HG02571 (cell line): Measurements from ENCODE around the gene FOXL3.
"Not testable (repeated sequence)": the region's sequence is repeated elsewhere in the genome, so short reads cannot be mapped to it uniquely, and the experiment has no call there.

ENCODE experiments used
- ATAC-seq: cut with Tn5 transposase; IDR thresholded peaks from one replicate; pipeline ENCODE4 v1.9.1; 2021; ENCODE audit warnings: mild to moderate bottlenecking, moderate library complexity; ENCODE audit not compliant: unreplicated experiment

Gene FOXL3

DNA sequence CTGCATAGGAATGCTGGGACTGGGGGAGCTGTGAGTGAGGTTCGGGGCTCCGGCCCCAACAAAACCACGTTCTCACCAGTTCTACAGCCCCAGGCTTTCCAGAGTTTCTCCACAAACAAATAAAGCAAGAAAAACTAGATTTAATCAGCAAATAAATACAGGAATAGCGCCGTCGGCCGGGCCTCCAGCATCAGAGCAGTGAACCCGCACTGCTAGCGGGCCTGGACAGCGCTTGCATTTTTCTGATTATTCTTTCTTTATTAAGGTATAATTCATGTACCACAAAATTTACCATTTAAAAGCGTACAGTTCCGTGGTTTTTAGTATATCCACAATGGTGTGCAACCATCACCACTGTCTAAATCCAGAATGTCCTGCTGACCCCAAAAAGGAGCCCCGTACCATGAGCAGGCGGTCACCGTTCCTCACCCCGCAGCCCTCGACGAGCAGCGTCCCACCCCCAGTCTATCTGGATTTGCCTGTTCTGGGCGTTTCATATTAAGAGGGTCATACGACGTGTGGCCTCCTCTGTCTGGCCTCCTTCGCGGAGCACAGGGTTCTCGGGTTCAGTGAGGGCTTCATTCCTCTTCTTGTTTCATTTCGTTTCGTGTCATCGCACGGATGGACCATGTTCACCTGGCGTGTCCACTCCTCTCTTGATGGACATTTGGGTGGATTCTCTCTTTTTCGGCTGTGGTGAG, 35.5 kb upstream of the FOXL3 start:
- ATAC-seq = no peak

DNA sequence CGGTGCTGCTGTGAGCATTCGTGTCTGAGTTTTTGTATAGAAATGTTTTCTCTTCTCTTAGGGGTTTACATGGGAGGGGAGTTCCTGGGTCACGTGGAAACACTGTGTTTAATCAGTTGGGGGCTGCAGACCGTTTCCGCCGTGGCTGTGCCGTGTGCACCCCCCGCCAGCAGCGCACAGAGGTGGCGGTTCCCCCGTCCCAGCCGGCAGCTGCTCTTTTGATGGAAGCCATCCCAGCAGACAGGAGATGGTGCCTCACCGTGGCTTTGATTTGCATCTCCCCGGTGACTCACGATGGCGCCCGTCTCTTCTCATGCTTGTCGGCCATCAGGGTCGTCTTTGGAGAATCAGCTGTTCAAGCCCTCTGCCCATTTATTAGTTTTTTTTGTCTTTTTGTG, 34.9 kb upstream of the FOXL3 start:
- no peak for ATAC-seq

DNA sequence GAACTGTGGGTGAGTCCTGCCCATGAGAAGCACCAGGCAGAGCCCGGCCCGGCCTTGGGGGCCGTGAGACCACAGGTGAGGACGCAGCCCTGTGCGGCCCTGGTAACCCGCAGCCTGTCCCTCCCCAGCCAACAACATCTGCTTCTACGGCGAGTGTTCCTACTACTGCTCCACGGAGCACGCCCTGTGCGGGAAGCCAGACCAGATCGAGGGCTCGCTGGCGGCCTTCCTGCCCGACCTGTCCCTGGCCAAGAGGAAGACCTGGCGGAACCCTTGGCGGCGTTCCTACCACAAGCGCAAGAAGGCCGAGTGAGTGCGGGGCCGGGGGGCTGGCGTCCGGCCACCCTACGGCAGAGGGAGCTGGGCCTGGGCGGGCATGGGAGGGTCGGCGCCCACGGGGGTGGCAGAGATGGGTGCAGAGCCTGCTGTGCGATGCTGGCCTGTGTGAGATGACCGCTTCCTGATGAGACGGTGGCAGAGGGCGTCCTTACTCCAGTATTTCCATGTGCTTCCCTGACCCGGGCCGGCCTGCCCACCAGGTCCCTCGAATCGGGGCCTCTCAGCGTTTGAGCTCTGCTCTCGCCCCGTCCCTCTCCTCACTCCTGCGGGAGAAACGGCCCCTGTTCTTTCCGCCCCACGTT, 34.1 kb upstream of the FOXL3 start:
- no peak for ATAC-seq

DNA sequence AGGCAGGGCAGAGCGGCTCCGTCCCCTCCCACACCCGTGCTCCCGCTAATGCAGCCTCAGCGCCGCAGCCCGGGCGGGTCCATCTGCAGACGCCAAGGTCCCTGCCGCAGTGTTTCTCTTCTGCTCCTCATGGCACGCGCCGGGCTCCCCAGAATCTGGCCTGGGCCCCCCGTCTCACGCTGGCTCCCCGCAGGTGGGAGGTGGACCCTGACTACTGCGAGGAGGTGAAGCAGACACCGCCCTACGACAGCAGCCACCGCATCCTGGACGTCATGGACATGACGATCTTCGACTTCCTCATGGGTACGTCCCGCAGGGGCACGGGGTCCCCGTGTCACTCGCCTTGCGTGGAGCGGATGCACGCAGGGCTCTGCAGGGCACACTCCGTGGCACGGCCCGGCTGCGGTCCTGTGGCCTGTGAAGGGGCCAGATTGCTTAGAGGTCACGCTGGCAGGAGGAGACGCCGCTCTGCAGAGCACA, 33.5 kb upstream of the FOXL3 start:
- ATAC-seq = no peak

DNA sequence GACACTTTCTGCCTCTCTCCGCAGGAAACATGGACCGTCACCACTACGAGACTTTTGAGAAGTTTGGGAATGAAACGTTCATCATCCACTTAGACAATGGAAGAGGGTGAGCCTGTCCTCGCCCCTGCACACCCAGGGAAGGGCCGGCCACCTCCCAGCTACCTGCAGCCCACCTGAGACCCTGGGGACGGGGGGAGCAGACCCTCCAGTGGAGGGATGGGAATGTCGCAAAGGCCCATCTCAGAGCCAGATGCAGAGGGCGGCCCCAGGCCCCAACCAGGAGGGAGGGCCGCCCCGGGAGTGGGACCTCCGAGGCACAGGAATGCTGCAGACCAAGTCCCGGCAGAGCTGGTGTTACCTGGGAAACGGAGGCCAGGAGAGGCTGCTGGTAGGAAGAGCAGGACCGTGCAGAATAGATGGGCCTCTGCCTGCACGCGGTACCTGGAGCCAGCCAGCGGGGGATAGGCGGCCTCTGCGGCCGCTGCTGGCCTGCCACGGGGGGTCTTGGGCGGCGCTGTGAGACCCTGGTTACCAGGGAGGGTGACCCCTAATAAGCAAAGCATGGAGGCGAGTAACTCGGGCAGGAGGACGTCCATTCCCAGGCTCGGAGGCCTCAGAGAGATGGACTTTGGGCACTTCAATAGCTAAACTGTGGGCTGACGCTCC, 32.9 kb upstream of the FOXL3 start:
- ATAC-seq = no peak

DNA sequence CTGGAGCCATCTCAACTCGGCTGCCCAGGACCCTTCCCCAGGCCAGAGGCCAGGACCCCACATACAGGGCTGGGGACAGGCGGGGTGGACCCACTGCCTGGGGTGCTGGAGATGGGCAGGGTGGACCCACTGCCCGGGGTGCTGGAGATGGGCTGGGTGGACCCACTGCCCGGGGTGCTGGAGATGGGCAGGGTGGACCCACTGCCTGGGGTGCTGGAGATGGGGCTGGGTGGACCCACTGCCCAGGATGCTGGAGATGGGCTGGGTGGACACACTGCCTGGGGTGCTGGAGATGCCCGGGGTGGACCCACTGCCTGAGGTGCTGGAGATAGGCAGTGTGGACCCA, 32.4 kb upstream of the FOXL3 start:
- no peak for ATAC-seq

DNA sequence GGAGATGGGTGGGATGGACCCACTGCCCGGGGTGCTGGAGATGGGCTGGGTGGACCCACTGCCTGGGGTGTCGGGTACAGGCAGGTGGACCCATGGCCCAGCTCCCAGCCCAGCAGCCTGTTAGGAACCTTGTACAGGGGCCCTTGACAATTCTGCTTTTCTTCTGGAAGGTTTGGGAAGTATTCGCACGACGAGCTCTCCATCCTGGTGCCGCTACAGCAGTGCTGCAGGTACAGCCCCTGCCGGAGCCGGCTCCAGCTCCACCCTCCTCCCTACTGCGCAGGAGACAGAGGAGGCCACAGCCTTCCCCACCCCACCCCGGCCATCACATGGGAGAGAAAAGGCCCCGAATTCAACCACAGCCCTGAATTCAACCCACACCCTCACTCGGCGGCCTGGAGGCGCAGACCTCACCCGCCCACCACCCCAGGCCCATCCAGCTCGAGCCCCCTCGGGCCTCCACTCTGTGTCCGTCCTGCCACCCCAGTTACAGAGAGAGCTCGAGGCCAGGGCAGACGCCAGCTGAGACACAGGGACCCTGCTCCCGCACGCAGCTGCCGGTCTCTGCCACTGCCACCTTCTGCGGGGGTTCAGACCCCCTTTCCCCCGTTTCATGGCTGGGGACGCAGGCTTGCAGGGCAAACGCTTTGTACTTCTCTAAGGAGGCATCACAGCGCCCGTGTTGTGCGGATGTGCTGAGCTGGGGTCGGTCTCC, 31.3 kb upstream of the FOXL3 start:
- ATAC-seq = no peak

DNA sequence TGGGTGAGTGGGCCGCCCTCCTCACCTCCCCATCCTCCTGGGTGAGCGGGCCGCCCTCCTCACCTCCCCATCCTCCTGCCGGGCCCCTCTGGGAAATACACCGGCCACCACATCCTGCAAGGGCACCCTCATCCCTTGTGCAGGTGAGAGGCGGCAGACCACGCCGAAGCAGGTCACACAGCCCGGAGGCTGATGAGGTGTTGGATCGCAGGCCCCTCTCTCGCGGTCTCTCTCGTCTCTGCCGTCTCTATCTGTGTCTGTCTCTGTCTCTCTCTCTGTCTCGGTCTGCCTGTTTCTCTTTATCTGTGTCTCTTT, 30.8 kb upstream of the FOXL3 start:
- ATAC-seq = no peak

DNA sequence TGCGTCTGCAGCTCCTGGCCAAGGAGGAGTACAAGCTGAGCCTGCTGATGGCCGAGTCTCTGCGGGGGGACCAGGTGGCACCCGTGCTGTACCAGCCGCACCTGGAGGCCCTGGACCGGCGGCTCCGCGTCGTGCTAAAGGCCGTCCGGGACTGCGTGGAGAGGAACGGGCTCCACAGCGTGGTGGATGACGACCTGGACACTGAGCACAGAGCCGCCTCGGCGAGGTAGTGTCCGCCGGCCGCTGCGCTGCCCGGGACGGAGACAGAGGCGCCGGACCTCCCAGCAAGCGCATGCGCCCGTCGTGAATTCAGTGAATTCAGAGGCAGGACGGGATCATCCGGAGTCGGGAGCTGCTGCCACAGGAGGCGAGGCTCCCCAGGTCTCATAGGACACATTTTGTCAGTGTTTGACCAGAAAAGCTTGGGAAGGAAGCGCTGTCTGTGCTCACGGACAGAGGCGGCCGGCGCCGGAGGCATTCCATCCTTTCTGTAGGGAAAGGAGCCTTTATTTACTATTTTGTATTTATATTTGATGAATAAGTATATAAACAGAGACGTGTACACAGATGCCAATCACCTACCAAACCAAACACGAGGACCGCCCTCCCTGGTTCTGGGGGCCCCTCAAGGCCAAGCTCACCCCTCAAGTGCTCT, 30.1 kb upstream of the FOXL3 start:
- ATAC-seq = no peak

DNA sequence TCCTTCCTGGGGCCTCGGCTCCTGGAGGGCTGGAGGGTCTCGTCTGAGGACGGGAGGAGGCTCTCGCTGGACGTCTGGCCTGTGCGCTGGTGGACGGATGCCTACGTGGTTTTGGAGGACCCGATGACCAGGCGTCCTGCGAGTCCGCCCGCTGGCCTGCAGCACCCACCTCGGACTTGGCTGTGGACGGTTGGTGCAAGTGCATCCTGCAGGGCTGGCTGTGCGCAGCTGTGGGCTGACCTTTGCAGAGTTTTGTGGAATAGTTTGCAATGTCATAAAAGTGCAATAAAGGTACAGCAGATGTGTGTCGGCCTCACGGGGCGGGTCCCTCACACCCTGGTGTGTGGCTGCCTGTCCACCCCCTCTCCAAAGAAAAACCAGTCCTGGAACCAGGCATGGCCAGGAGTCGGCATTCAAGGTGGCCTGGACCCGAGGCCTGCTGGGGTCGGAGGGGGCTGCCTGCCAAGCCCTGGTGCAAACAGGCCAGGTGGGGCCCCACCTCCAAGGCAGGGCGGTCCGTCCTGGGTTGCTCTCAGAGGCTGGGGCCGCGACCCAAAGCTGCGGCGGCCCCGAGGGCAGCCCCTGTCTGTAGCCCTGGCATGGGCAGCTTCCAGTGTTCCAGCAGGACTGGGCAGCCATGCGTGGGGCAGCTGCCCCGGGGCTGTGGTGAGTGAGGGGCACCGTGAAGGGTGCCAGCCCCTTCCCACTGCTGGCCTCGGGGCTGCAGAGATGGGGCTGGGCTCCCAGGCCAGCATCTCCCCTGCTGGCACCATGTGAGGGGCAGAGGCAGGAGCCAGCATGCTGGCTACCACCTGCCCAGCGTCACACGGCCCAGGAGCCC, 29.3 kb upstream of the FOXL3 start:
- ATAC-seq = no peak

DNA sequence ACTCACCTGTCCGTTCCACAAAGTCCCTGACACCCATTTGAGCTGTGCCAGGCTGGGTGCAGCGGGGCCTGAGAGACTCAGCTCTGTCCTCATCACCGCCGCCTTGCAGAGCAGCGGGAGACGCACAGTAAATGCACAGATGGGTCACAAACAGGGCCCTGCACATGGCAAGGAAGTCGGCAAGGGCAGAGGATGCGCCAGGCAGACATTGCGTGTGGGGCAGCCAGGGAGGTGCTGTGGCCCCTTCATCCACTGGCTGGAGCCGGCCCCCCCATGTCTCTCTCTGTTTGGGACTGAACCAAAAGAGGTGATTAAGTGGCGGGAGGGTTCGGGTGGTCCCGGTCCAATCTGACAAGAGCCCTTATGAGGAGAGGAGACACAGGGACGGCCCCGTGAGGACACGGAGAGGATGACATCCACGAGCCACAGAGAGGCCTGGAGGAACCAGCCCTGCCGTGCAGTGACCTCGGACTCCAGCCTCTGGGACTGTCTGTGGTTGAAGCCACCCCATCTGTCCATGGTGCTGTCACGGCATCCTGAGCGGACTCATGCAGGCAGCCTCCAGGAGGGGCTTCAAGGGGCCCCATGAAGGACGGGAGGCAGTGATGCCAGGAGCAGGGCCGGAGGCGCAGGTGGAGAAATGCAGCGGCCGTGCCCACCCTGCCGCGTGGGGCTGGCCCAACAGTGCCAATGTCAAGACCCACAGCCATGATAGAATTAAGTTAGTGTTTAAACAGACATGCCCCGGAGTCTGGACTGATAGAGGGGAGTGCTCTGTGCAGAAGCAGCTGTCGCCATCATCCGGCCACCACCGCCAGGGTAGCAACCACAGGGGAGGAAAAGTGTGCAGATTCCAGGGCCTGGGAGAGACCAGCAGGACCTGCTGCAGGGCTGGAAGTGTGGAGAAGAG, 28.4 kb upstream of the FOXL3 start:
- no peak for ATAC-seq

DNA sequence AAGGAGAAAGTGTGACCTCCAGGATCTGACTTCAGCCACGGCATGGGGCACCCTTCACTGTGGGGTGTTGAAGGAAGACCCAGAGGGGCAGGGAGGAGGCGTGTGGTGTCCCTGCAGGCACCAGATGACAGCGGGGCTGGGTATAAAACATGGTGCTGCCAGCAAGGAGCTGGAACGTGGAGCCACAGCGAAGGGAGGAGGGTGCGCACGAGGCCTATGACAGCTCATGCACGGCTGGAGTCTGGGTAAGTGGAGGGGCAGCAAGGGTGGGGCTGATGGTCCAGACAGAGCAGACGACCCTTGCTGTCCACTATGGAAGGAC, 27.8 kb upstream of the FOXL3 start:
- no peak for ATAC-seq

DNA sequence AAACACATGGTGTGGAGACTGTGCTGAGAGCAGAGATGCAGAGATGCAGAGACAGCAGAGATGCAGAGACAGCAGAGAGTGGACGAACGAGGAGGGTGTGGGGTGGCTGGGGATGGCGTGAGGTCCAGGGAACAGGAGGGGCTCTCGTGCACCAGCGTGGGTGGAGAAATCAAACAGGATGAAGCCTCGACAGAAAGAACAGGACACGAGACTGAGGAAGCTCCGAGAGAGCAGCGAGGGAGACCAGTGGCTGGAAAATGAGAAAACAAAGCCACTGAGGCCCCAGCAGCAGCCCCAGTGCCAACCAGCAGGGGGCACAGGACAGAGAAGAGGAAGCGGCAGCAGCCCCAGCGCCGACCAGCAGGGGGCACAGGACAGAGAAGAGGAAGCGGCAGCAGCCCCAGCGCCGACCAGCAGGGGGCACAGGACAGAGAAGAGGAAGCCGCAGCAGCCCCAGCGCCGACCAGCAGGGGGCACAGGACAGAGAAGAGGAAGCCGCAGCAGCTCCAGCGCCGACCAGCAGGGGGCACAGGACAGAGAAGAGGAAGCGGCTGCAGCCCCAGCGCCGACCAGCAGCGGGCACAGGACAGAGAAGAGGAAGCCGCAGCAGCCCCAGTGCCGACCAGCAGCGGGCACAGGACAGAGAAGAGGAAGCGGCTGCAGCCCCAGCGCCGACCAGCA, 27.2 kb upstream of the FOXL3 start:
- not testable (repeated sequence) for ATAC-seq

DNA sequence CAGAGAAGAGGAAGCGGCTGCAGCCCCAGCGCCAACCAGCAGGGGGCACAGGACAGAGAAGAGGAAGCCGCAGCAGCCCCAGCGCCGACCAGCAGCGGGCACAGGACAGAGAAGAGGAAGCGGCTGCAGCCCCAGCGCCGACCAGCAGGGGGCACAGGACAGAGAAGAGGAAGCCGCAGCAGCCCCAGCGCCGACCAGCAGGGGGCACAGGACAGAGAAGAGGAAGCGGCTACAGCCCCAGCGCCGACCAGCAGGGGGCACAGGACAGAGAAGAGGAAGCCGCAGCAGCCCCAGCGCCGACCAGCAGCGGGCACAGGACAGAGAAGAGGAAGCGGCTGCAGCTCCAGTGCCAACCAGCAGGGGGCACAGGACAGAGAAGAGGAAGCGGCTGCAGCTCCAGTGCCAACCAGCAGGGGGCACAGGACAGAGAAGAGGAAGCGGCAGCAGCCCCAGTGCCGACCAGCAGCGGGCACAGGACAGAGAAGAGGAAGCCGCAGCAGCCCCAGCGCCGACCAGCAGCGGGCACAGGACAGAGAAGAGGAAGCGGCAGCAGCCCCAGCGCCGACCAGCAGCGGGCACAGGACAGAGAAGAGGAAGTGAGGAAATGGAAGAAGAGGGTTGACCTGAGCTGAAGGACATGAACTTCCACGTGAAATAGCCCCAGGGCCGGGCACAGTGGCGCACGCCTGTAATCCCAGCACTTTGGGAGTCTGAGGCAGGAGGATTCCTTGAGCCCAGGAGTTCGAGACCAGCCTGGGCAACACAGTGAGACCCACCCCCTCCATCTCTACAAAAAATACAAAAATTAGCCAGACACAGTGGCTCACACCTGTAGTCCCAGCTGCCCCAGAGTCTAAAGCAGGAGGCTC, 26.3 kb upstream of the FOXL3 start:
- ATAC-seq = not testable (repeated sequence)

DNA sequence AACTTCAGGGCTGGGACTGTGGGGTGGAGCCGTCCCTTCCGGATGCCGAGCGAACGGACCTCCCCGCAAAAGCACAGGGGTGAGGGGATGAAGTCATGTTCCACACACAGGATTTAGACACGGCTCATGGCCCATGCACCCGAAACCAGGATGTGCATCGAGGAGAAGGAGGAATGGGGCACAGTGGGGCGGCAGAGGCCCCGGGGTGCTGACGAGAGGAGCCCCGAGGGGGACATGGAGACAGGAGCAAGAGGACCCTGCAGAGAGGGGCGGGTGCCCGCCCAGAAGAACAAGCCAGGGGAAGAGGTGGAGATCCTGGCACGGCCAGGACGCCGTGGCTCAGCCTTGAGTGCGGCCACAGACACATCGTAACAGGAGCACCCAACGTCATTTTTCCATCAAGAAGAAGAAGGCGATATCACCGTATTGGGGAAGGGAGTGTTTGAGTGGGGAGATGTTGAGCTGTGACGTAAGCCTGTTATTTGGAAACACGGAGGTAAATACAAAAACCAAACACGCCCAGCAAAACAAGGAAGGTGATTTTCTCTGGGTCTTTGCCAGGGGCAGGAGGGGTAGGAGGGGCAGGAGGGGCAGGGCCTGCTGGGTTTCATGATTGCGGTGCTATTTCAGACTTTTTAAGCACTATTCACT, 25.3 kb upstream of the FOXL3 start:
- ATAC-seq = no peak

DNA sequence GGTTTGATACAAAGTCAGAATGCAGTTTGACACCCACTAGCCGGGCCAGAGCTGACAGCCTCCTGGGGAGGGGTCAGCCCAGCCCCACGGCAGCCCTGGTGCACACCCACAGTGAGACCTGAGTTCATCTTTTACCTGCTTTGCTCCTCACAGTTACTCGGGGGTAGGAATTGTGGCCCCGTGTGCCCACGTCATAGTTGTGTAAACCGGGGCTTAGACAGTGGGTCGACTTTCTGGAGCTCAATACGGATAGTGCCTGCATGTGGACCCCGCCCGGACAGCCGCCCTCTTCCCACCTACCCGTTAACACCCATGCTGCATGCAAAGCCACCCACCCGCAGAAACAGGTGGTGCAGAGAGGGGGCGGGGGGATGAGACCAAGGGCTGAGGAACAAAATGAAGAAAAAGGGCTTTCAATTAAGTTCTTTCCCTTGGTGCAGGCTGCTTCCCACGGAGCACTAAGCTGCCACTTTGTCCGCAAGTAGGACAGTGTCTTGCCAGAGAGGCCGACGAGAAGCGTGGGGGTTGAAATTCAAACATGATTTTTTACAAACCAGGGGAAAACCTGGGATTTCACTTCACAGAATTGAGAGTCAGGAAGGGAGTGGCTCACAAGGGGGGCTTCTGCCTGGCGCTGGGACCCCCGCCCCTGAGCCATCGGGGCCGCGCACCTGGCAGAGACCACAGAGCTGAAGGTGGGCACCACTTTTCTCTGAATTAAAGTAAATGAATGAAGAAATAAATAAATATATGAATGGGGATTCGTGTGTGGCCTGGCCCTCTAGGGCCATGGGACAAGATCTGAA, 24.6 kb upstream of the FOXL3 start:
- no peak for ATAC-seq
